HFF-Myc (cell line): ENCODE measurements around the gene TXLNA.
A peak's percentile ranks its signal among the peaks of the same experiment; 100 is the strongest.

Source experiments
- DNase-seq: peaks from one replicate; pipeline ENCODE4 v3.0.0-alpha.2; 2011; ENCODE audit warnings: low read depth; ENCODE audit errors: extremely low read depth
- H3K4me3 ChIP-seq: replicated peaks from 2 replicates; pipeline ENCODE4 v1.5.1; 2011; ENCODE audit warnings: low read depth, mild to moderate bottlenecking, control low read depth, low read length
- CTCF ChIP-seq: IDR thresholded peaks from 2 replicates; pipeline ENCODE4 v1.5.1; 2012; ENCODE audit warnings: mild to moderate bottlenecking, low read depth, low read length, control low read depth; ENCODE audit errors: missing control alignments

Gene TXLNA

GRCh38 chr1:32239337-32239736, 59.9 kb downstream of the TXLNA start:
- DNase-seq, result no peak
- TF ChIP-seq CTCF, result no peak
- no peak overlapping the region for H3K4me3 ChIP-seq

GRCh38 chr1:32239790-32240139, 60.3 kb downstream of the TXLNA start:
- H3K4me3 ChIP-seq, result peak overlapping the region; percentile 53
- no peak for DNase-seq
- no peak for TF ChIP-seq CTCF

GRCh38 chr1:32240140-32240951, 60.9 kb downstream of the TXLNA start:
- no peak for DNase-seq
- no peak for TF ChIP-seq CTCF
- H3K4me3 ChIP-seq, result peak overlapping the region; percentile 53

GRCh38 chr1:32241001-32241763, 61.7 kb downstream of the TXLNA start:
- peak overlapping the region; percentile 53 for H3K4me3 ChIP-seq
- no peak for TF ChIP-seq CTCF
- no peak for DNase-seq

- DNase-seq, result no peak
- H3K4me3 ChIP-seq, result no peak overlapping the region
- no peak for TF ChIP-seq CTCF
Observed at GRCh38 chr1:32242341-32242851, 62.9 kb downstream of the TXLNA start.

GRCh38 chr1:32246888-32247273, 67.4 kb downstream of the TXLNA start, which contains the start of gene FAM167B:
Gene FAM167B, plus strand, starts transcription at chr1:32247222. Its CDS starts 200 bp downstream, at chr1:32247422.
- DNase-seq, result peak; percentile 69
- H3K4me3 ChIP-seq, result no peak within 1 kb of the TSS
- no peak for TF ChIP-seq CTCF
